NCI-H524 (cell line): ENCODE data around the gene ASF1A.

ENCODE experiments used
- DNase-seq, 2 experiments: peaks; one replicate each; lab custom pipeline; 2025; lab: John Stamatoyannopoulos, UW

ASF1A gene

GRCh38 chr6:118913161-118913560, 19.2 kb downstream of the ASF1A start:
- DNase-seq, result peak in 1 of 2 experiments; percentile 40

GRCh38 chr6:118914598-118914997, 20.6 kb downstream of the ASF1A start:
- no peak for DNase-seq

- DNase-seq, result no peak
These were observed 23.8 kb downstream of the ASF1A start for GRCh38 chr6:118917546-118918328.

- DNase-seq, result no peak
These were observed 24.4 kb downstream of the ASF1A start for GRCh38 chr6:118918329-118918725.

- no peak for DNase-seq
These were observed 27.1 kb downstream of the ASF1A start for GRCh38 chr6:118921084-118921483.

GRCh38 chr6:118923035-118923434, 29.1 kb downstream of the ASF1A start:
- no peak for DNase-seq

- no peak for DNase-seq
These were observed 36.7 kb downstream of the ASF1A start for GRCh38 chr6:118930680-118931079.

GRCh38 chr6:118931436-118931835, 37.5 kb downstream of the ASF1A start:
- no peak for DNase-seq

GRCh38 chr6:118932421-118932820, 38.5 kb downstream of the ASF1A start:
- no peak for DNase-seq

- no peak for DNase-seq
These were observed 40.0 kb downstream of the ASF1A start for GRCh38 chr6:118933855-118934460.

GRCh38 chr6:118934461-118935330, 40.7 kb downstream of the ASF1A start, which contains the start of gene MCM9:
Gene MCM9, minus strand, starts transcription at chr6:118935159. Its CDS starts 3,436 bp downstream, at chr6:118931723.
- DNase-seq, result peak; percentile 77 to 88

GRCh38 chr6:118935331-118935668, 41.3 kb downstream of the ASF1A start:
- peak in 1 of 2 experiments; percentile 40 for DNase-seq

GRCh38 chr6:118935978-118936703, 42.2 kb downstream of the ASF1A start:
- no peak for DNase-seq

GRCh38 chr6:118939683-118940082, 45.7 kb downstream of the ASF1A start:
- no peak for DNase-seq

GRCh38 chr6:118940770-118941169, 46.8 kb downstream of the ASF1A start:
- DNase-seq, result no peak

- no peak for DNase-seq
These were observed 51.3 kb downstream of the ASF1A start for GRCh38 chr6:118945217-118945616.

GRCh38 chr6:118952683-118953082, 58.7 kb downstream of the ASF1A start:
- DNase-seq, result no peak

GRCh38 chr6:118953391-118953790, 59.4 kb downstream of the ASF1A start:
- no peak for DNase-seq
